Ramos (cell line): ENCODE measurements around the gene SNX14.
"Not testable (repeated sequence)": the region's sequence is repeated elsewhere in the genome, so short reads cannot be mapped to it uniquely, and the experiment has no call there.

Experiments
- in situ Hi-C: fragments of 300-500 bp; cut with MboI; formaldehyde crosslinking; loops from one replicate; pipeline ENCODE4 v1.14.3; 2022; ENCODE audit warnings: low sequenced_read_pairs; ENCODE audit not compliant: unreplicated experiment

SNX14 gene, protein sequence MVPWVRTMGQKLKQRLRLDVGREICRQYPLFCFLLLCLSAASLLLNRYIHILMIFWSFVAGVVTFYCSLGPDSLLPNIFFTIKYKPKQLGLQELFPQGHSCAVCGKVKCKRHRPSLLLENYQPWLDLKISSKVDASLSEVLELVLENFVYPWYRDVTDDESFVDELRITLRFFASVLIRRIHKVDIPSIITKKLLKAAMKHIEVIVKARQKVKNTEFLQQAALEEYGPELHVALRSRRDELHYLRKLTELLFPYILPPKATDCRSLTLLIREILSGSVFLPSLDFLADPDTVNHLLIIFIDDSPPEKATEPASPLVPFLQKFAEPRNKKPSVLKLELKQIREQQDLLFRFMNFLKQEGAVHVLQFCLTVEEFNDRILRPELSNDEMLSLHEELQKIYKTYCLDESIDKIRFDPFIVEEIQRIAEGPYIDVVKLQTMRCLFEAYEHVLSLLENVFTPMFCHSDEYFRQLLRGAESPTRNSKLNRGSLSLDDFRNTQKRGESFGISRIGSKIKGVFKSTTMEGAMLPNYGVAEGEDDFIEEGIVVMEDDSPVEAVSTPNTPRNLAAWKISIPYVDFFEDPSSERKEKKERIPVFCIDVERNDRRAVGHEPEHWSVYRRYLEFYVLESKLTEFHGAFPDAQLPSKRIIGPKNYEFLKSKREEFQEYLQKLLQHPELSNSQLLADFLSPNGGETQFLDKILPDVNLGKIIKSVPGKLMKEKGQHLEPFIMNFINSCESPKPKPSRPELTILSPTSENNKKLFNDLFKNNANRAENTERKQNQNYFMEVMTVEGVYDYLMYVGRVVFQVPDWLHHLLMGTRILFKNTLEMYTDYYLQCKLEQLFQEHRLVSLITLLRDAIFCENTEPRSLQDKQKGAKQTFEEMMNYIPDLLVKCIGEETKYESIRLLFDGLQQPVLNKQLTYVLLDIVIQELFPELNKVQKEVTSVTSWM

GRCh38 chr6:85593438-85594196 is at the start of gene SNX14:
SNX14 (minus strand) TSS chr6:85593858; CDS start chr6:85593718, 140 bp downstream.
- in situ Hi-C loops, result no loop called here

DNA sequence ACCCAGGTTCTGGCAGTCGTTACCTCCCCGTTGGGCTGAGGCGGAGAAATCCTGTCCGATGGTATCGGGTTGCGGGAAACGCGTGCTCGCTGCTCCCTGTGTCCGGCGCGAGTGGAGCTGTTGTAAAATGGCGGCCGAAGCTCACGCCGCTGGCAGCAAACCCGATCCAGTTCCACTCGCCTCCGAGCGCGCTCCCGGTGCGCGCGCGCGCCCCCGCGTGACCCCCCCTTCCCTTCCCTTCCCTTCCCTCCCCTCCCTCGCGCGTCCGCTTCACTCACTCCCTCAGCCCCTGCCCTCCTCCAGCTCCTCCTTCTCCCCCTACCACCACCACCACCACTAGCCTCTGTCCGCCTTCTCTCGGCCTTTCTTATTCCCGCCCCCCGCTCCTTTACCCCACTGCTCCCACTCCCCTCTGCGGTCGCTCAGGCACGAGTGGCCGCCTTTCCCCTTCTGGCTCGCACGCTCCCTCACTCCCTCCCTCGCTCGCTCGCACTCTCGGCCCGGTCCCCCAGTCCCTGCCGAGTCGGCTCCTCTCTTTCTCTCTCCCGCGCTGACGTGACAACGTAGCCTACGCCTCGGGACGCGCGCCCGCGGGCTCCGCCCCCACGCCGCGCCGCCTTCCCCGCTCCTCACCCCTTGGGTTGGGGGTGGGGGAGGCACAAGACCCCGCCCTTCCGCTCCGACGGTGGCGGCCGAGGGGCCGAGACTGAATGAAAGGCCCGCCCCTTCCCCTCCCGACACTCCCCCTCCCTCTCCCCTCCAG is 49.3 kb upstream of the SNX14 start, which contains the start of gene SYNCRIP:
TSS of gene SYNCRIP (minus strand) at position 113 of the 763 bp plus-strand sequence. CDS start 1,447 bp downstream, outside the sequence.
- in situ Hi-C loops, result no loop called here

- in situ Hi-C loops, result no loop called here
Observed at GRCh38 chr6:85641897-85642773, 48.5 kb upstream of the SNX14 start.

DNA sequence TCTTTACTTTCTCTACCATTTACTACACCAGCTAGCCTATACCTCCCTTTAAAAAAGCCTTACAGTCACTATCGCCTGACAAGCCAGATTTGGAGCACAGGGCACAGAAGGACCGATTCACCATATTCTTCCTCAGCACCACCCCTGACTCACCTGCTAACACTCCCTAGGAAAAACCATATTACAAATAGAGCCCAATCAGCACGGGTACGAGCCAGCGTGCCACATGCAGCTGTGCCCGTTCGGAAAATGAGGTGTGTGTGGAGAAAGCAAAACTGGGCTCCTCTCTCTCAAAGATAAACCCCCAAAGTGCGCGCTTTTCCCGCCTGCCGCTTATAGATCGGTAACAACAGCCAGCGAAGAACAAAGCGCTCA is 47.9 kb upstream of the SNX14 start:
- in situ Hi-C loops, result no loop called here

DNA sequence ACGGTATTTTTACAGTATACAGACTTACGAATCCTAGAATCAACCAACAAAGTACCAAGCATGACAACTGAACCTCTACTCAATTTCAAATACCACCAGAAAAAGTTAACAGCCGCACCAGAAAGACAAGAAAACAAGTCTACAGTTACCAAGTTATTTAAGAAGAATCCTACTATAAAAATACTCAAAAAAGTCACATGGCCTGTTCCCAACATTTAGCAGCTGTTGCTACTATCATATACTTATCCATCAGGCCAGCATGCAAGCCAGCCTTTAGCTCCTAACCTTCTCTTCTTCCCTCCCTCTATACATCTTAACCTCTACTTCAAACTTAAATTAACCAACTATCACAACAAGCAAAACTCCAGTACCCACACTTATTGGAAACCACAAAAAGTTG is 47.2 kb upstream of the SNX14 start:
- in situ Hi-C loops, result no loop called here

DNA sequence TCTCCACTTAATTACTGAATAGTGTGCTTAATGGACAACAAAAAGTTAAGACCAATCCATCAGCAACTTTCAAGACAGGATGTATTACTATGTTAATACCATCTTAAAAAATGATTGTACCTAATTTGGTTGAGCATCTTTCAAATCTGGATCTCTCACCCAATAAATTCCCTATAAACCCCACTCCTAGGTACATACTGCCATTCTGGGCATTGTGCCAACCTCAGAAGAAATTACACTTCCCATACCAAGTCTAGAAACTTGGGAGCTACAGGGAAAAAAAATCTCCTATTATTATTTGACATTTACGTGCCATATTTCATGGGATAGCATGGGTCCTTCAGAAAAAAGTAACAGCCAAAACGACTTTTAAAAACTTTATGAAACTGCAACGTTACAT is 43.9 kb upstream of the SNX14 start:
- in situ Hi-C loops, result no loop called here

- in situ Hi-C loops, result no loop called here
Observed at GRCh38 chr6:85632164-85632942, 38.7 kb upstream of the SNX14 start.

- in situ Hi-C loops, result not testable (repeated sequence)
Observed at GRCh38 chr6:85631117-85631516, 37.5 kb upstream of the SNX14 start.

- in situ Hi-C loops, result no loop called here
Observed at GRCh38 chr6:85628353-85628752, 34.7 kb upstream of the SNX14 start.

- in situ Hi-C loops, result no loop called here
Observed at GRCh38 chr6:85620308-85620707, 26.6 kb upstream of the SNX14 start.

GRCh38 chr6:85614780-85615179 is 21.1 kb upstream of the SNX14 start:
- in situ Hi-C loops, result no loop called here

- in situ Hi-C loops, result no loop called here
Observed at GRCh38 chr6:85612690-85613474, 19.2 kb upstream of the SNX14 start.

GRCh38 chr6:85610182-85610895 is 16.7 kb upstream of the SNX14 start:
- in situ Hi-C loops, result no loop called here

DNA sequence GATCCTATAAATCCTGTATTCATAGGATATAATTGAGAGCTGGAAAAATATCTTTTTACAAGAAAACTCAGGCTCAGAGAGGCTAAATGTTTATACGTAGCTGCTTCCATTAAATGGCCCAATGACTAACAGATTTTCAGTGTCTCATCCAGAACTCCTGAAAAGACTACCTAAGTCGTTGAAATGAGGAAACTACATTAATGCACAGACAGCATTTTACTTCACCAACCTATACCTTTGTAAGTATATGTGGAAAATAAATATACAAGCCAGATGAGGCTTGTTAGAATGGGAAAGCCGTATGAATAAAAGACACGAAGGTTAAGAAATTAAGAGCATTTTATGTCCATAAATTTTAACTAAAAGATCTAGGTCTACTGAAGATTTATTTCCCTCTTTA is 8.4 kb upstream of the SNX14 start:
- in situ Hi-C loops, result no loop called here

DNA sequence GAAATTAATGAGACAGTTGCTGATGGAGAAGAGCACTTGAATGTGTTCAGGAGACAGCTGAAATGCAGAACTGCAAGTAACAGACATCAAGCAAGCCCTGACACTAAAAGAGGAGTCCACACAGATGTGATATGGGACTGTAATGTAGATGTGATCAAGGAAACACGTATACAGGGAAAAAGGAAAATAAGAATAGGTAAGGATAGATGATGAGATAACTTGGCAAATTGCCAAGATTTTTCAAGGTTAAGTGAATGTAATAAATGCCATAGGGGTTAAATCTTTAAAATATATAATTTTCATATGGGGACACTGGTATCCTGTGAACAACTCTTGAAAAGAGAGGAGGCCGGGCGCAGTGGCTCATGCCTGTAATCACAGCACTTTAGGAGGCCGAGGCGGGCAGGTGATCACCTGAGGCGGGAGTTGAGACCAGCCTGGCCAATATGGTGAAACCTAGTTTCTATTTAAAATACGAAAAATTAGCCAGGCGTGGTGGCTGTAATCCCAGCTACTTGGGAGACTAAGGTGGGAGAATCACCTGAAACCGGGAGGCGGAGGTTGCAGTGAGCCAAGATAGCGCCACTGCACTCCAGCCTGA is 7.2 kb upstream of the SNX14 start:
- in situ Hi-C loops, result no loop called here
